ENCODE measurements around the gene DENND4A. TPM values are rescaled to one million over a fixed set of nuclear protein-coding genes. Genes with fewer than 3 reads are reported as not detected.
"Not testable (repeated sequence)": the region's sequence is repeated elsewhere in the genome, so short reads cannot be mapped to it uniquely, and the experiment has no call there.

Gene DENND4A
- polyA plus RNA-seq, 1 experiment = 5.1 TPM

DNA sequence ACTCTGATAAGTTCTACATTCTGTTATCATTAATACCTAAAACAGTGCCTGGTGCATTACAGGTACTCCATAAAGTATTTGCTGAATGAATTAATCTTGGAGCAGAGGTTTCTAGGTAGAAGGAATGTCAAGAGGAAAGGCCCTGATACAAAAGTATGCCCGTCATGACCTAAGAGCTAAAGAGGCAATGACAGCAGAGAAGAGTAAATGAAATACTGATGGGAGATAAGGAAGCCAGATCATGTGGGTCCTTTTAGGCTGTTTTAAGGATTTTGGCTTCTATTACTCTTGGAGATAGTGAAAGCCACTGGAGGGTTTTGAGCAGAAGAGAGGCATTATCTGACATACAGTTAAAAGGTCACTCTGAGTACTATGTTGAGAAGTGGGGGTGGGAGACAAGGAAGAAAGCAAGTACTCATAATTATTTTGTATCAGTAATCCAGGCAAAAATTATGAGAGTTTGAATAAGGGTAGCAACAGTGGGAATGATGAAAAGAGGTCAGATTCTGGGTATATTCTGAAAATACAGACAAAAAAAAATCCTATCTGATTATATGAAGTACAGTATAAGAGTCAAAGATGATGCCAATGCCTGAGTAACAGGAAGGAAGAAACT lies 48.3 kb downstream of the DENND4A start:
- TF ChIP-seq, protein P1, sequence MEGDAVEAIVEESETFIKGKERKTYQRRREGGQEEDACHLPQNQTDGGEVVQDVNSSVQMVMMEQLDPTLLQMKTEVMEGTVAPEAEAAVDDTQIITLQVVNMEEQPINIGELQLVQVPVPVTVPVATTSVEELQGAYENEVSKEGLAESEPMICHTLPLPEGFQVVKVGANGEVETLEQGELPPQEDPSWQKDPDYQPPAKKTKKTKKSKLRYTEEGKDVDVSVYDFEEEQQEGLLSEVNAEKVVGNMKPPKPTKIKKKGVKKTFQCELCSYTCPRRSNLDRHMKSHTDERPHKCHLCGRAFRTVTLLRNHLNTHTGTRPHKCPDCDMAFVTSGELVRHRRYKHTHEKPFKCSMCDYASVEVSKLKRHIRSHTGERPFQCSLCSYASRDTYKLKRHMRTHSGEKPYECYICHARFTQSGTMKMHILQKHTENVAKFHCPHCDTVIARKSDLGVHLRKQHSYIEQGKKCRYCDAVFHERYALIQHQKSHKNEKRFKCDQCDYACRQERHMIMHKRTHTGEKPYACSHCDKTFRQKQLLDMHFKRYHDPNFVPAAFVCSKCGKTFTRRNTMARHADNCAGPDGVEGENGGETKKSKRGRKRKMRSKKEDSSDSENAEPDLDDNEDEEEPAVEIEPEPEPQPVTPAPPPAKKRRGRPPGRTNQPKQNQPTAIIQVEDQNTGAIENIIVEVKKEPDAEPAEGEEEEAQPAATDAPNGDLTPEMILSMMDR (IDR thresholded peaks at IDR 0.05; ENCODE audit: insufficient read depth, low read depth, low read length) = no peak
- Histone ChIP-seq H3K27me3 (ENCODE audit: control insufficient read depth, insufficient read depth, low read length) (no peaks in the 10 kb centered on the region), H3K4me3 (ENCODE audit: low read depth, low read length) (no peak overlapping the region), H3K36me3 (ENCODE audit: control insufficient read depth, insufficient read depth, low read length) (no peaks in the 10 kb centered on the region)
- CTCF ChIA-PET = interaction anchor here (0.6 kb wide), 1 partner anchor 105 kb away, joined by 3 read pairs; no protein-coding TSS in a partner anchor
- POLR2A ChIA-PET = no interaction called here
- no peak for DNase-seq (ENCODE audit: low read depth)

DNA sequence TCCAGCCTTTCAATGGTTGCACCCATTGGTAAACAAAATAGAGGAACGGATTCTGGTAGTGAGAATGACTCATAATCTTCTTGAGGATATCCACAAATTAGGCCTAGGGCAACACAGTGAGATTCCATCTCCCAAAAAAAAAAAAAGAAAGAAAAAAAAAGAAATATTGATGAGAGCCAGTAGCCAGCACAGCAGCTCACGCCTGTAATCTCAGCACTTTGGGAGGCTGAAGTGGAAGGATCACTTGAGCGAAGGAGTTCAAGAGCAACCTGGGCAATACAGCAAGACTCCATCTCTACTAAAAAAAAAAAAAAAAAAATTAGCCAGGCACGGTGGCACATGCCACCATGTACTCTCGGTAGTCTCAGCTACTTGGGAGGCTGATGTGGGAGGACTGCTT lies 51.9 kb downstream of the DENND4A start:
- ChIA-PET CTCF (no interaction called here), POLR2A (no interaction called here)
- Histone ChIP-seq H3K4me3 (ENCODE audit: low read depth, low read length) (no peak overlapping the region), H3K36me3 (ENCODE audit: control insufficient read depth, insufficient read depth, low read length) (no peaks in the 10 kb centered on the region), H3K27me3 (ENCODE audit: control insufficient read depth, insufficient read depth, low read length) (no peaks in the 10 kb centered on the region)
- TF ChIP-seq, protein P1 (IDR thresholded peaks at IDR 0.05; ENCODE audit: insufficient read depth, low read depth, low read length) = no peak
- no peak for DNase-seq (ENCODE audit: low read depth)

DNA sequence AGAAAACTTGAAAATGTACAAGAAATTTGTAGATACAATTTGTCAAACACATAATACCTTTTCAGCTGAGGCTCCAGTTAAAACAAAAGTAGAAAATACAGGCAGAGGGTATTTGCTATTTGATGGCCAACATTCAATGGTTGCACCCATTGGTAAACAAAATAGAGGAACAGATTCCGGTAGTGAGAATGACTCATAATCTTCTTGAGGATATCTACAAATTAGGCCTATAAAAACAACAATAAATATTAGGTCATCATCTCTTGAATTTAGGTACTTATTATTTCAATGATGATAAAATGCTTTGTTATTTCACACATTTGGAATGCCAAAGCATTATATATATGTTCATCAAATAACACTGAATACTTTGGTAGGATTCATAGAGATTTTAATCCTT lies 53.4 kb downstream of the DENND4A start:
- Histone ChIP-seq H3K4me3 (ENCODE audit: low read depth, low read length) (no peak overlapping the region), H3K36me3 (ENCODE audit: control insufficient read depth, insufficient read depth, low read length) (no peaks in the 10 kb centered on the region), H3K27me3 (ENCODE audit: control insufficient read depth, insufficient read depth, low read length) (no peaks in the 10 kb centered on the region)
- TF ChIP-seq, protein P1 (IDR thresholded peaks at IDR 0.05; ENCODE audit: insufficient read depth, low read depth, low read length) = no peak
- POLR2A ChIA-PET = interaction anchor here (0.6 kb wide), 1 partner anchor 10 kb away, joined by 3 read pairs; no protein-coding TSS in a partner anchor
- no peak for DNase-seq (ENCODE audit: low read depth)
- CTCF ChIA-PET = no interaction called here

DNA sequence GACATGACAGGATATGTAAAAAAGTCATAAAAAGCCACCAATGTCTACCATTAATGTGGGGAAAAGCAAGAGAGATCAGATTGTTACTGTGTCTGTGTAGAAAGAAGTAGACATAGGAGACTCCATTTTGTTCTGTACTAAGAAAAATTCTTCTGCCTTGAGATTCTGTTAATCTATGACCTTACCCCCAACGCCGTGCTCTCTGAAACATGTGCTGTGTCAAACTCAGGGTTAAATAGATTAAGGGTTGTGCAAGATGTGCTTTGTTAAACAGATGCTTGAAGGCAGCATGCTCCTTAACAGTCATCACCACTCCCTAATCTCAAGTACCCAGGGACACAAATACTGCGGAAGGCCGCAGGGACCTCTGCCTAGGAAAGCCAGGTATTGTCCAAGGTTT lies 58.5 kb downstream of the DENND4A start:
- POLR2A ChIA-PET; CTCF ChIA-PET; H3K36me3 ChIP-seq (ENCODE audit: control insufficient read depth, insufficient read depth, low read length); H3K4me3 ChIP-seq (ENCODE audit: low read depth, low read length); H3K27me3 ChIP-seq (ENCODE audit: control insufficient read depth, insufficient read depth, low read length); DNase-seq (ENCODE audit: low read depth): not testable (repeated sequence)

DNA sequence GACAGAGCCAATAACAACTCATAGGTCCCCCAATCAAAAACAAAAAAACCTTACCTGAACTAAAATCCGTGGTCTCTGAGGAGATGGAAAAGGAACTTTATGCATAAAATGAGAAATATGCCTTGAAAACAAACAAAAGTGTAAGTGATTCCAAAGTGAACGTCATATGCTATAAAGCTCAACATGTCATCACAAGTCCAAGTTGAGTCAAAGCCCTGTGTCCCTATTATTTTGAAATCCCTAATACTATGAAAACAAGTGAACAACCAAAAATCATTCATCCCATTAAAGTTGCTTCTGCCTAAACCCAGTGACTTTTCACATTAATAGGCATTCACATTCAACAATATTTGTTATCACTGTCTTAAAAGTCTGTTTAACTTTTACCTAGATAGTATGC lies 59.4 kb downstream of the DENND4A start:
- TF ChIP-seq, protein P1 (IDR thresholded peaks at IDR 0.05; ENCODE audit: insufficient read depth, low read depth, low read length) = no peak
- POLR2A ChIA-PET = no interaction called here
- CTCF ChIA-PET = interaction anchor here (0.8 kb wide), 1 partner anchor 9 kb away, joined by 3 read pairs; no protein-coding TSS in a partner anchor
- no peak overlapping the region for H3K4me3 ChIP-seq (ENCODE audit: low read depth, low read length)
- no peaks in the 10 kb centered on the region for H3K27me3 ChIP-seq (ENCODE audit: control insufficient read depth, insufficient read depth, low read length)
- DNase-seq (ENCODE audit: low read depth) = no peak
- no peaks in the 10 kb centered on the region for H3K36me3 ChIP-seq (ENCODE audit: control insufficient read depth, insufficient read depth, low read length)

DNA sequence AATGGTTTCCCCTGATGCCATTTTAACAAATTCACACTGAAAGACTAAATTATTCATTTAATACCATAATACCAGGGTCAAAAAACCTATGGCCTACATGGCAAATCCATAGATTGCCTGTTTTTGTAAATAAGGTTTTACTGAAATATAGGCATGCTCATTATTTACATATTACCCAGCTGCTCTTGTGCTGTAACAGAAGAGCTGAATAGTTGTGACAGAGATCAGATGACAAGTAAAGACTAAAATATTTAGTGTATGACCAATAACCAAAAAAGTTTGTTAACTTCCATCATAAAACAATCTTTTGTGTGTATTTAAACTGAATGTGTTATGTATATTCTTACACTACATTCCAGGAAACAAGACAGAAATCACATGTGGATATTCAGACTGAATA lies 60.2 kb downstream of the DENND4A start:
- CTCF ChIA-PET = interaction anchor here (1.4 to 1.5 kb wide), 2 partner anchors 46 to 94 kb away, joined by 3 read pairs; no protein-coding TSS in a partner anchor
- Histone ChIP-seq H3K27me3 (ENCODE audit: control insufficient read depth, insufficient read depth, low read length) (no peaks in the 10 kb centered on the region), H3K4me3 (ENCODE audit: low read depth, low read length) (no peak overlapping the region), H3K36me3 (ENCODE audit: control insufficient read depth, insufficient read depth, low read length) (no peaks in the 10 kb centered on the region)
- POLR2A ChIA-PET = no interaction called here
- DNase-seq (ENCODE audit: low read depth) = no peak
- TF ChIP-seq, protein P1 (IDR thresholded peaks at IDR 0.05; ENCODE audit: insufficient read depth, low read depth, low read length) = no peak

All from BJ (cell line).